ENCODE results near the gene PGP. TPM values are rescaled to one million over a fixed set of nuclear protein-coding genes. Genes with fewer than 3 reads are reported as not detected.
A peak's percentile ranks its signal among the peaks of the same experiment; 100 is the strongest.

The PGP gene
- total and polyA plus RNA-seq, 8 donors = 9.3 to 90.4 (median 11.3) TPM

GRCh38 chr16:2163211-2163881 is 51.3 kb downstream of the PGP start:
- TF ChIP-seq CTCF (IDR thresholded peaks at IDR 0.05) = no peak
- no peak for TF ChIP-seq POLR2A (IDR thresholded peaks at IDR 0.05)
- no peak for TF ChIP-seq EP300 (IDR thresholded peaks at IDR 0.05)
- peak in 2 of 3 donors; percentile 46 to 55 for TF ChIP-seq POLR2AphosphoS5 (IDR thresholded peaks at IDR 0.05)
- DNase-seq = peak; percentile 77 to 90
- peak overlapping the region in 1 of 4 donors; percentile 13 for H3K4me3 ChIP-seq
- H3K4me1 ChIP-seq = peaks cover 42 to 58% (median 57%) of the 10 kb centered on the region in 4 donors
- H3K9me3 ChIP-seq = no peaks in the 10 kb centered on the region
- intact Hi-C loops (cut with DNase I; ENCODE audit: low total_unique reads) = no loop called here
- peak overlapping the region; percentile 54 to 96 (median 77) for H3K27ac ChIP-seq
- 41 to 78% (median 53%) methylated on average over 14 to 26 of the region's 26 CpGs for WGBS, 5 donors
- H3K36me3 ChIP-seq = peaks cover 24 to 37% (median 31%) of the 10 kb centered on the region in 4 donors
- no peaks in the 10 kb centered on the region for H3K27me3 ChIP-seq

GRCh38 chr16:2162676-2163118 is 51.9 kb downstream of the PGP start:
- Histone ChIP-seq H3K4me1 (peaks cover 48 to 65% (median 63%) of the 10 kb centered on the region in 4 donors), H3K36me3 (peaks cover 19 to 30% (median 24%) of the 10 kb centered on the region in 4 donors), H3K27me3 (no peaks in the 10 kb centered on the region), H3K9me3 (no peaks in the 10 kb centered on the region), H3K27ac (peak overlapping the region; percentile 54 to 96 (median 77)), H3K4me3 (peak overlapping the region in 1 of 4 donors; percentile 13)
- WGBS, 5 donors = 53 to 79% (median 58%) methylated on average over 4 to 13 of the region's 13 CpGs
- no peak for TF ChIP-seq EP300 (IDR thresholded peaks at IDR 0.05)
- TF ChIP-seq POLR2A (IDR thresholded peaks at IDR 0.05) = no peak
- DNase-seq = peak in 1 of 2 donors; percentile 50
- intact Hi-C loops (cut with DNase I; ENCODE audit: low total_unique reads) = no loop called here

GRCh38 chr16:2161911-2162310 is 52.7 kb downstream of the PGP start:
- no peak for DNase-seq
- no peak for TF ChIP-seq CTCF (IDR thresholded peaks at IDR 0.05)
- no peak for TF ChIP-seq POLR2AphosphoS5 (IDR thresholded peaks at IDR 0.05)
- TF ChIP-seq EP300 (IDR thresholded peaks at IDR 0.05) = no peak
- TF ChIP-seq POLR2A (IDR thresholded peaks at IDR 0.05) = no peak
- WGBS, 5 donors = 84 to 95% (median 92%) methylated on average over 10 of the region's 10 CpGs; no CpG with 5 or more reads in 1 of the 5 donors
- Histone ChIP-seq H3K27ac (peak overlapping the region in 4 of 5 donors; percentile 88 to 97 (median 92)), H3K9me3 (no peaks in the 10 kb centered on the region), H3K27me3 (no peaks in the 10 kb centered on the region), H3K4me1 (peaks cover 56 to 73% (median 71%) of the 10 kb centered on the region in 4 donors), H3K36me3 (peaks cover 11 to 22% (median 16%) of the 10 kb centered on the region in 4 donors), H3K4me3 (no peak overlapping the region)
- intact Hi-C loops (cut with DNase I; ENCODE audit: low total_unique reads) = no loop called here

Other genes with a start within 250 kb of the PGP start
- not detected for gene RNF151, start 248.0 kb downstream of the PGP start, total RNA-seq
- not detected for gene RNF151, start 248.0 kb downstream of the PGP start, polyA plus RNA-seq
- gene TBL3, start 242.8 kb downstream of the PGP start, total RNA-seq = 100 to 1,000 TPM in 1 of 5 donors, 10 to 100 TPM in 3, 1 to 10 TPM in 1; 9.4 to 174 (median 26.3) TPM
- 10 to 100 TPM; 32.7 to 52.7 (median 48.9) TPM for gene TBL3, start 242.8 kb downstream of the PGP start, polyA plus RNA-seq
- 10 to 100 TPM in 1 of 5 donors, not detected in 4; 58.2 TPM for gene NOXO1, start 233.4 kb downstream of the PGP start, total RNA-seq
- gene NOXO1, start 233.4 kb downstream of the PGP start, polyA plus RNA-seq = 1 to 10 TPM; 1.2 to 3.4 (median 2.6) TPM
- 100 to 1,000 TPM in 1 of 5 donors, 10 to 100 TPM in 1, 1 to 10 TPM in 3; 3.1 to 313 (median 9.9) TPM for gene GFER, start 230.6 kb downstream of the PGP start, total RNA-seq
- gene GFER, start 230.6 kb downstream of the PGP start, polyA plus RNA-seq = 10 to 100 TPM; 31.2 to 50.6 (median 36.1) TPM
- 1 to 10 TPM in 1 of 5 donors, not detected in 4; 1.7 TPM for gene SYNGR3, start 224.9 kb downstream of the PGP start, total RNA-seq
- gene SYNGR3, start 224.9 kb downstream of the PGP start, polyA plus RNA-seq = 1 to 10 TPM in 1 of 3 donors, not detected in 2; 1.3 TPM
- 10 to 100 TPM; 16.3 to 86.2 (median 34.8) TPM for gene ZNF598, start 205.0 kb downstream of the PGP start, total RNA-seq
- 10 to 100 TPM; 21.1 to 31.0 (median 21.4) TPM for gene ZNF598, start 205.0 kb downstream of the PGP start, polyA plus RNA-seq
- under 1 TPM in 1 of 5 donors, not detected in 4; 0.55 TPM for gene NPW, start 195.1 kb downstream of the PGP start, total RNA-seq
- gene NPW, start 195.1 kb downstream of the PGP start, polyA plus RNA-seq = 10 to 100 TPM in 1 of 3 donors, 1 to 10 TPM in 2; 1.6 to 12.4 (median 2.4) TPM
- gene NHERF2, start 187.9 kb downstream of the PGP start, total RNA-seq = 100 to 1,000 TPM in 2 of 5 donors, 10 to 100 TPM in 3; 17.4 to 201 (median 95.5) TPM
- gene NHERF2, start 187.9 kb downstream of the PGP start, polyA plus RNA-seq = 100 to 1,000 TPM in 2 of 3 donors, 10 to 100 TPM in 1; 65.4 to 236 (median 157) TPM
- 100 to 1,000 TPM in 2 of 5 donors, 1 to 10 TPM in 3; 2.3 to 663 (median 9.5) TPM for gene NTHL1, start 167.0 kb downstream of the PGP start, total RNA-seq
- 10 to 100 TPM; 29.2 to 40.6 (median 36.6) TPM for gene NTHL1, start 167.0 kb downstream of the PGP start, polyA plus RNA-seq
- 100 to 1,000 TPM in 3 of 5 donors, 10 to 100 TPM in 2; 68.5 to 369 (median 118) TPM for gene TSC2, start 166.9 kb downstream of the PGP start, total RNA-seq
- gene TSC2, start 166.9 kb downstream of the PGP start, polyA plus RNA-seq = 10 to 100 TPM; 40.8 to 46.0 (median 41.1) TPM
- 100 to 1,000 TPM in 3 of 5 donors, 10 to 100 TPM in 2; 88.5 to 776 (median 459) TPM for gene PKD1, start 78.9 kb downstream of the PGP start, total RNA-seq
- 10 to 100 TPM; 10.4 to 58.9 (median 22.7) TPM for gene PKD1, start 78.9 kb downstream of the PGP start, polyA plus RNA-seq
- 100 to 1,000 TPM in 1 of 5 donors, 10 to 100 TPM in 1, not detected in 3; 27.2 to 114 TPM for gene RAB26, start 66.2 kb downstream of the PGP start, total RNA-seq
- 10 to 100 TPM; 15.1 to 63.4 (median 20.3) TPM for gene RAB26, start 66.2 kb downstream of the PGP start, polyA plus RNA-seq
- 100 to 1,000 TPM in 1 of 5 donors, 10 to 100 TPM in 4; 20.9 to 204 (median 58.9) TPM for gene TRAF7, start 59.1 kb downstream of the PGP start, total RNA-seq
- gene TRAF7, start 59.1 kb downstream of the PGP start, polyA plus RNA-seq = 10 to 100 TPM; 27.1 to 39.5 (median 37.3) TPM
- under 1 TPM in 1 of 5 donors, not detected in 4; 0.73 TPM for gene CASKIN1, start 18.2 kb downstream of the PGP start, total RNA-seq
- gene CASKIN1, start 18.2 kb downstream of the PGP start, polyA plus RNA-seq = under 1 TPM; 0.15 to 0.55 (median 0.19) TPM
- gene MLST8, start 9.4 kb downstream of the PGP start, total RNA-seq = 100 to 1,000 TPM in 1 of 5 donors, 10 to 100 TPM in 3, 1 to 10 TPM in 1; 7.5 to 235 (median 56.2) TPM
- gene MLST8, start 9.4 kb downstream of the PGP start, polyA plus RNA-seq = 10 to 100 TPM; 46.8 to 68.1 (median 55.3) TPM
- gene BRICD5, start 4.0 kb downstream of the PGP start, total RNA-seq = 10 to 100 TPM in 4 of 5 donors, 1 to 10 TPM in 1; 2.6 to 78.8 (median 16.5) TPM
- 1 to 10 TPM; 4.2 to 6.5 (median 6.3) TPM for gene BRICD5, start 4.0 kb downstream of the PGP start, polyA plus RNA-seq
- 100 to 1,000 TPM in 1 of 5 donors, 10 to 100 TPM in 4; 12.7 to 114 (median 64.5) TPM for gene E4F1, start 8.8 kb upstream of the PGP start, total RNA-seq
- gene E4F1, start 8.8 kb upstream of the PGP start, polyA plus RNA-seq = 10 to 100 TPM; 21.4 to 25.2 (median 23.8) TPM
- gene DNASE1L2, start 21.6 kb upstream of the PGP start, total RNA-seq = not detected
- under 1 TPM in 2 of 3 donors, not detected in 1; 0.68 to 0.90 TPM for gene DNASE1L2, start 21.6 kb upstream of the PGP start, polyA plus RNA-seq
- gene ECI1, start 36.7 kb upstream of the PGP start, total RNA-seq = 100 to 1,000 TPM in 3 of 5 donors, 10 to 100 TPM in 2; 20.4 to 234 (median 113) TPM
- 100 to 1,000 TPM in 2 of 3 donors, 10 to 100 TPM in 1; 84.3 to 109 (median 106) TPM for gene ECI1, start 36.7 kb upstream of the PGP start, polyA plus RNA-seq
- 100 to 1,000 TPM in 4 of 5 donors, 10 to 100 TPM in 1; 72.7 to 162 (median 116) TPM for gene RNPS1, start 53.3 kb upstream of the PGP start, total RNA-seq
- gene RNPS1, start 53.3 kb upstream of the PGP start, polyA plus RNA-seq = 100 to 1,000 TPM in 1 of 3 donors, 10 to 100 TPM in 2; 80.9 to 127 (median 99.2) TPM
- 10 to 100 TPM in 1 of 5 donors, 1 to 10 TPM in 4; 3.8 to 39.3 (median 4.9) TPM for gene ABCA3, start 125.9 kb upstream of the PGP start, total RNA-seq
- gene ABCA3, start 125.9 kb upstream of the PGP start, polyA plus RNA-seq = 1 to 10 TPM in 2 of 3 donors, under 1 TPM in 1; 0.61 to 2.7 (median 2.4) TPM
- gene CCNF, start 214.6 kb upstream of the PGP start, total RNA-seq = 1 to 10 TPM; 1.3 to 7.8 (median 5.2) TPM
- gene CCNF, start 214.6 kb upstream of the PGP start, polyA plus RNA-seq = 1 to 10 TPM in 2 of 3 donors, under 1 TPM in 1; 0.46 to 3.6 (median 1.9) TPM
- gene TEDC2, start 245.3 kb upstream of the PGP start, total RNA-seq = 1 to 10 TPM in 3 of 5 donors, not detected in 2; 1.3 to 3.8 (median 3.6) TPM
- 1 to 10 TPM in 2 of 3 donors, not detected in 1; 1.5 to 2.7 TPM for gene TEDC2, start 245.3 kb upstream of the PGP start, polyA plus RNA-seq